A549 (cell line): ENCODE data around the gene VDAC1. TPM values are rescaled to one million over a fixed set of nuclear protein-coding genes. Genes with fewer than 3 reads are reported as not detected.

Source experiments
- ATAC-seq, 2 experiments: fragments of 200-7000 bp in 1 of 2; fragments of >200 bp in 1 of 2; cut with Nextera tagmentation in 1 of 2; cut with Tn5 transposase in 1 of 2; 3 replicates each; pipeline versions ENCODE4 v1.8.0 to v1.9.1; 2018 to 2020; ENCODE audit warnings: mild to moderate bottlenecking in 1 of 2, moderate library complexity in 1 of 2
- CTCF ChIA-PET: fragments of 300-600 bp; sonication (Branson Sonifier 250); formaldehyde crosslinking; extraction: SDS; loops from one replicate; lab custom pipeline; 2021; ENCODE audit warnings: antibody characterized with exemption, inconsistent platforms; lab: Yijun Ruan, JAX
- POLR2A ChIA-PET: fragments of 350-600 bp; formaldehyde crosslinking; extraction: SDS; loops from one replicate; lab custom pipeline; 2021; ENCODE audit warnings: antibody characterized with exemption, inconsistent platforms; lab: Yijun Ruan, JAX
- DNase-seq, 2 experiments: peaks; one replicate each; pipeline versions ENCODE4 v3.0.0 to v3.0.0-alpha.2; 2011 to 2016; ENCODE audit warnings: low read depth in 1 of 2, low spot score in 1 of 2
- FAIRE-seq: peaks from 2 replicates; lab custom pipeline; 2011; peaks lifted over from hg19 to GRCh38; lab: Jason Lieb, UNC
- H3K27ac ChIP-seq, 2 experiments: fragments of >200 bp; sonication (Bioruptor Twin); formaldehyde crosslinking; 3 replicates each; pipeline ENCODE4 v1.5.1; 2016 to 2017
- H3K4me1 ChIP-seq: fragments of >200 bp; sonication (Bioruptor Twin); formaldehyde crosslinking; 3 replicates; pipeline ENCODE4 v1.6.1; 2016
- H3K4me2 ChIP-seq: fragments of >200 bp; sonication (Bioruptor Twin); formaldehyde crosslinking; 3 replicates; pipeline ENCODE4 v1.6.1; 2016
- H3K4me3 ChIP-seq: fragments of >200 bp; sonication (Bioruptor Twin); formaldehyde crosslinking; 3 replicates; pipeline ENCODE4 v1.5.1; 2016
- H3K9me3 ChIP-seq: fragments of >200 bp; sonication (Bioruptor Twin); formaldehyde crosslinking; 3 replicates; pipeline ENCODE4 v1.6.1; 2016
- BHLHE40 ChIP-seq: IDR thresholded peaks from 2 replicates; pipeline ENCODE4 v1.6.1; 2012; ENCODE audit warnings: low read depth, low read length, inconsistent platforms
- CTCF ChIP-seq: fragments of >200 bp; sonication (Bioruptor Twin); formaldehyde crosslinking; IDR thresholded peaks from 3 replicates; pipeline ENCODE4 v1.5.1; 2016
- EHMT2 ChIP-seq: fragments of 200-600 bp; sonication (generic); IDR thresholded peaks from 2 replicates; pipeline ENCODE4 v1.6.1; 2016; ENCODE audit warnings: antibody characterized with exemption, low read depth, mild to moderate bottlenecking, moderate library complexity
- ESRRA ChIP-seq: fragments of 150-350 bp; IDR thresholded peaks from 2 replicates; pipeline ENCODE4 v1.6.1; 2014; ENCODE audit warnings: mild to moderate bottlenecking, low read length, borderline replicate concordance
- GATA3 ChIP-seq: IDR thresholded peaks from 2 replicates; pipeline ENCODE4 v1.6.1; 2012; ENCODE audit warnings: borderline replicate concordance
- HDAC2 ChIP-seq: fragments of 200-600 bp; sonication (generic); IDR thresholded peaks from 2 replicates; pipeline ENCODE4 v1.6.1; 2016
- HEYL ChIP-seq: fragments of 250-450 bp; sonication (Bioruptor Pico); IDR thresholded peaks from 2 replicates; pipeline ENCODE4 v1.8.0; 2021; ENCODE audit warnings: mild to moderate bottlenecking, moderate library complexity
- HMGXB4 ChIP-seq: fragments of 250-450 bp; sonication (Bioruptor Pico); IDR thresholded peaks from 2 replicates; pipeline ENCODE4 v1.5.0; 2021; ENCODE audit warnings: mild to moderate bottlenecking, moderate library complexity, borderline replicate concordance
- HOXB5 ChIP-seq: fragments of 250-450 bp; sonication (Bioruptor Pico); IDR thresholded peaks from 2 replicates; pipeline ENCODE4 v1.5.0; 2020; ENCODE audit warnings: mild to moderate bottlenecking, moderate library complexity
- JUNB ChIP-seq: fragments of >200 bp; sonication (Bioruptor Twin); formaldehyde crosslinking; IDR thresholded peaks from 2 replicates; pipeline ENCODE4 v1.6.1; 2016
- PBX3 ChIP-seq: IDR thresholded peaks from 2 replicates; pipeline ENCODE4 v1.6.1; 2012
- PHF8 ChIP-seq: fragments of 200-600 bp; sonication (generic); IDR thresholded peaks from 2 replicates; pipeline ENCODE4 v1.6.1; 2016; ENCODE audit warnings: low read depth, mild to moderate bottlenecking, antibody characterized with exemption, moderate library complexity, borderline replicate concordance
- RAD21 ChIP-seq, 2 experiments: fragments of >200 bp in 1 of 2; sonication (Bioruptor Twin) in 1 of 2; formaldehyde crosslinking in 1 of 2; IDR thresholded peaks in 1 of 2; conservative IDR thresholded peaks in 1 of 2; 2 replicates in 1 of 2; 3 replicates in 1 of 2; pipeline ENCODE4 v1.6.1; 2012 to 2018; ENCODE audit warnings: inconsistent platforms in 1 of 2
- SMC3 ChIP-seq: fragments of >200 bp; sonication (Bioruptor Twin); formaldehyde crosslinking; IDR thresholded peaks from 3 replicates; pipeline ENCODE4 v1.6.1; 2018; ENCODE audit warnings: inconsistent platforms
- ZC3H11A ChIP-seq: fragments of 450-650 bp; IDR thresholded peaks from 2 replicates; pipeline ENCODE4 v1.6.1; 2014; ENCODE audit warnings: antibody characterized with exemption, mild to moderate bottlenecking
- ZNF302 ChIP-seq: fragments of 250-450 bp; sonication (Bioruptor Pico); IDR thresholded peaks from 2 replicates; pipeline ENCODE4 v1.9.0; 2021; ENCODE audit warnings: inconsistent platforms, mild to moderate bottlenecking, moderate library complexity
- WGBS: methylation state at CpG from one replicate; pipeline ENCODE4 v1.1.6; 2017; ENCODE audit errors: missing lambda C conversion rate; 5-methylcytosine and 5-hydroxymethylcytosine counted together
- polyA plus RNA-seq, 4 experiments: library from polyadenylated mRNA; depleted of rRNA in 3 of 4; stranded (reverse); fragments of >200 nt; fragmentation: RNase III in 1 of 4; extraction: RNeasy Plus Mini Kit Qiagen cat#74134 plus additional on column Dnase treatment in 1 of 4; gene quantifications; 2 replicates in 3 of 4; 3 replicates in 1 of 4; pipeline ENCODE4 v1.2.3, GENCODE V29; 2011 to 2017
- TF ChIP-seq, protein P1 (sequence below): IDR thresholded peaks from 2 replicates; pipeline ENCODE4 v1.6.1; 2012

VDAC1 gene
- polyA plus RNA-seq, 2 of the 4 experiments (the other 2 are of a cell fraction): 369 to 442 TPM

DNA sequence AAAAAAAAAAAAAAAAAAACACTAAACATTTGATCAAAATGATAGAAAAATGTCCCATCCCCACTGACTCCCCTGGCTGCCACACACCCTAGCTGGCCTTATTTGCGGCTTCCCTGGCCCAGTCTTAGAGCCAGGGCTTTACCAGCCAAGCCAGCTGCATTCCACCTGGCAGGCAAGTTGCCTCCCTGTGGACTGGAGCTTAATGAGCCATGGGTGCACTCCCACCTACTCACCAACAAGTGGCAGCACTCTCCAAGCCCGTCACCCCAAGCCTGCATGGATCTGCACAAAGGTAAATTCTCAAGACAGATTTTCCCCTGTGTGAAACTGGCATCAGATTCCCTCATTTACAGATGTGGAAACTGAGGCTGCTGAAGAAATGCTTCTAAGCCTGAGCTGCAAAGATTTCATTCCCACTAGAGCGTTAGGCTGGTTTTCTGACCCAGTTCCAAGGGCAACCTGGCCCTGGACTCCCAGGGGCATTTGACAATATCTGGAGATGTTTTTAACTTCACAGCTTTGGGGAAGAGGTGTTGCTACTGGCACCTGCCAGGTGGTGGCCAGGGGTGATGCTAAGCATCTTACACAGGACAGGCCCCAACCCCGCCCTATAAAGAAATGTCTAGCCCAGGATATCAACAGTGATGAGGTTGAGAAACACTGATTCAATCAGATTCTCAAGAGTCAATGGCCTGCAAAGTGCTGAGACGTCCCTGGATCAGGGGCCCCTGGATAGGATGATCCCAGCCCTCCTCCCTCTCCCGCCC lies 21.9 kb upstream of the VDAC1 start:
- H3K4me1 ChIP-seq: peaks cover 32% of the 10 kb centered on the region

DNA sequence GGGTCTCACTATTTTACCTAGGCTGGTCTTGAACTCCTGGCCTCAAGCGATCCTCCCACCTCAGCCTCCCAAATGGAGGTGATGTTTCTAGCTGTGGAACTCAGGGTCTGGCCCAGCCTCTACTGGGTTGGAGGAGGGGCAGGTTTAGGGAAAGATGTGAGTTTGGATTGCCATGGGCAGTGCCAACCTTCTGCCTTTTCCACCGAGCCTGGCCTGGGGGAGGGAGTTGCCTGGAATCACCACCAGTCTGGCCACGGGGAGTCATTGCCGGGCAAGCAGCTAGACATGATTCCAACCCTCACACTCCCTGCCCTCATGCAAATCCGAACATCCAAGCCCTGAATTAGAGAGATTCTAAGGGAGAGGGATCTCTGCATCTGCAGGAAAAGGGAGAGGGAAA lies 21.0 kb upstream of the VDAC1 start:
- DNase-seq: no peak
- 67% methylated on average over 5 of the region's 5 CpGs for WGBS
- ChIA-PET CTCF (interaction anchor here (0.8 to 11.6 kb wide), 10 partner anchors 8 to 229 kb away, joined by 3 to 161 read pairs (median 10); partner anchors contain the start of gene VDAC1), POLR2A (no interaction called here)
- TF ChIP-seq, protein P1, sequence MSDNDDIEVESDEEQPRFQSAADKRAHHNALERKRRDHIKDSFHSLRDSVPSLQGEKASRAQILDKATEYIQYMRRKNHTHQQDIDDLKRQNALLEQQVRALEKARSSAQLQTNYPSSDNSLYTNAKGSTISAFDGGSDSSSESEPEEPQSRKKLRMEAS: no peak
- no peak for TF ChIP-seq HEYL (CRISPR knock-in tag)
- TF ChIP-seq JUNB: no peak
- no peak for TF ChIP-seq SMC3
- no peak for TF ChIP-seq HDAC2
- TF ChIP-seq ZNF302 (CRISPR knock-in tag): no peak
- no peak for TF ChIP-seq GATA3
- no peak for TF ChIP-seq BHLHE40
- TF ChIP-seq RAD21 (conservative IDR thresholded peaks at IDR 0.05 in 1 of 2, IDR thresholded peaks at IDR 0.05 in 1 of 2): no peak
- no peak for TF ChIP-seq HOXB5 (CRISPR knock-in tag)
- no peak for TF ChIP-seq HMGXB4
- no peak for FAIRE-seq
- Histone ChIP-seq H3K4me3 (no peak overlapping the region), H3K9me3 (no peaks in the 10 kb centered on the region), H3K4me1 (peaks cover 32% of the 10 kb centered on the region), H3K27ac (peak overlapping the region in 1 of 2 experiments; percentile 40; a peak in 2 of 6 replicates), H3K4me2 (no peak overlapping the region)
- ATAC-seq: no peak

More for the DNA sequence above, 21.9 kb upstream of the VDAC1 start:
- H3K9me3 ChIP-seq: no peaks in the 10 kb centered on the region
- DNase-seq: peak; percentile 86 to 94
- ATAC-seq: peak; percentile 95 to 97
- 51% methylated on average over 6 of the region's 6 CpGs for WGBS
- peak; percentile 42; the same call in 1 of the 3 replicates for TF ChIP-seq SMC3
- TF ChIP-seq PHF8: no peak
- TF ChIP-seq CTCF: peak; percentile 55
- peak; percentile 52 to 70 for TF ChIP-seq RAD21 (conservative IDR thresholded peaks at IDR 0.05 in 1 of 2, IDR thresholded peaks at IDR 0.05 in 1 of 2)
- no peak for TF ChIP-seq EHMT2
- H3K4me3 ChIP-seq: no peak overlapping the region
- ChIA-PET CTCF (interaction anchor here (0.6 to 11.6 kb wide), 19 partner anchors 7 to 618 kb away, joined by 3 to 161 read pairs (median 4); partner anchors contain the start of gene VDAC1), POLR2A (interaction anchor here (0.6 kb wide), 1 partner anchor 22 kb away, joined by 4 read pairs; the partner anchor contains the start of gene VDAC1)
- no peak overlapping the region for H3K4me2 ChIP-seq
- H3K27ac ChIP-seq: peak overlapping the region in 1 of 2 experiments; percentile 59; a peak in 3 of 6 replicates
- FAIRE-seq: no peak

DNA sequence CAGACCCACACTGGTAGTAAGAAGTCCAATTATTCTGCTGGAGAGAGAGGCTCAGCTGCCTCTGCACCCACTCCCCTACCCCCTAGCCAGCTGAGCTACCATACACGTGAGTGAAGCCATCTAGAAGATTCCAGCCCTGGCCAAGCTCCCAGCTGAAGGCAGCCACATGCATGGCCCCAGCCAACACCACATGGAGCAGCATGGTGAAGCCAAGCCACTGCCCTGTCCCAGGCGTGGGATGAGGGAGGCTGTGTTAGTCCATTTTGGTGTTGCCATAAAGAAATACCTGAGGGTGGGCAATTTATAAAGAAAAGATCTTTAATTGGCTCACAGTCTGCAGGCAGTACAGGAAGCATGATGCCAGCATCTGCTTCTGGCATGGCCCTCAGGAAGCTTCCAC lies 20.0 kb upstream of the VDAC1 start:
- no peak for FAIRE-seq
- TF ChIP-seq PBX3: no peak
- no peak for TF ChIP-seq ESRRA
- TF ChIP-seq ZNF302 (CRISPR knock-in tag): no peak
- no peak for TF ChIP-seq ZC3H11A
- 90% methylated on average over 2 of the region's 2 CpGs for WGBS
- H3K4me1 ChIP-seq: peaks cover 34% of the 10 kb centered on the region
- ATAC-seq: no peak
- no peak overlapping the region for H3K4me3 ChIP-seq
- H3K4me2 ChIP-seq: no peak overlapping the region
- DNase-seq: no peak
- POLR2A ChIA-PET: no interaction called here
- peak overlapping the region in 1 of 2 experiments; percentile 44; a peak in 1 of 6 replicates for H3K27ac ChIP-seq
- H3K9me3 ChIP-seq: no peaks in the 10 kb centered on the region
- CTCF ChIA-PET: interaction anchor here (0.9 to 11.6 kb wide), 5 partner anchors 9 to 76 kb away, joined by 4 to 161 read pairs (median 15); no protein-coding TSS in a partner anchor
